HG03025 (cell line): ENCODE results near the gene LRRC40.
"Not testable (repeated sequence)": the region's sequence is repeated elsewhere in the genome, so short reads cannot be mapped to it uniquely, and the experiment has no call there.

ENCODE experiments used
- ATAC-seq: cut with Tn5 transposase; IDR thresholded peaks from one replicate; pipeline ENCODE4 v1.9.1; 2021; ENCODE audit warnings: mild to moderate bottlenecking, moderate library complexity; ENCODE audit not compliant: unreplicated experiment, low FRiP score

The LRRC40 gene

DNA sequence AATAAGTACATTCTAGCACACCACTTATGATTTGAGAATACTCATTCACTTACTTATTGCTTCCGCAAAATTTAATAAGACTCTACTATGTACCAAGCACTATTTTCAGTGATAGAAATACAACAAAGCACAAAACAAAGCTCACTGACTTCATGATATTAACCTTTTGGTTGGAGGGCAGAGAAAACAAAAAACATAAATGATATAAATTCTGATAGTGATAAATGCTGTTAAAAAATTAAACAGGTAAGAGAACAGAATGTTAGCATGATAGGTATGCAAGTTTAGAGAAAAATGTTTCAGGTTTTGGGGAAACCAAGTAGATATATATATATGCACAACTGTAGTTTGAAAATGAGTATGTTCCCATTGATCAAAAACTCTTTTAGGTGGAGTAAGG lies 1.2 kb downstream of the LRRC40 start:
- ATAC-seq: no peak

- ATAC-seq: no peak
Observed at GRCh38 chr1:70202173-70202758, 3.1 kb downstream of the LRRC40 start.

DNA sequence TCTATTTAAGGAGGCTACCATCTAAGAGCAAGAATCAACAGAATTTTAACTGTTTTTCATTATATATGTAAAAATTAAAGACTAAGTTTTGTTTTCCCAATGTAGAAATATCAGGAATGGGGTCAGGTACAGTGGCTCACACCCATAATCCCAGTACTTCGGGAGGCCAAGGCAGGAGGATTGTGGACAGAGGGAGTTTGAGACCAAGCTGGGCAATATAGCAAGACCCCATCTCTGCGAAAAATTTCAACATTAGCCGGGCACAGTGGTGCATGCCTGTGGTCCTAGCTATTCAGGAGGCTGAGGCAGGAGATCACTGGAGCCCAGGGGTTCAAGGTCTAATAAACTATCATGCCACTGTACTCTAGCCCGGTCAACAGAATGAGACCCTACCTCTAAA lies 5.3 kb downstream of the LRRC40 start:
- ATAC-seq: no peak

- ATAC-seq: no peak
Observed at GRCh38 chr1:70196333-70196732, 9.0 kb downstream of the LRRC40 start.

DNA sequence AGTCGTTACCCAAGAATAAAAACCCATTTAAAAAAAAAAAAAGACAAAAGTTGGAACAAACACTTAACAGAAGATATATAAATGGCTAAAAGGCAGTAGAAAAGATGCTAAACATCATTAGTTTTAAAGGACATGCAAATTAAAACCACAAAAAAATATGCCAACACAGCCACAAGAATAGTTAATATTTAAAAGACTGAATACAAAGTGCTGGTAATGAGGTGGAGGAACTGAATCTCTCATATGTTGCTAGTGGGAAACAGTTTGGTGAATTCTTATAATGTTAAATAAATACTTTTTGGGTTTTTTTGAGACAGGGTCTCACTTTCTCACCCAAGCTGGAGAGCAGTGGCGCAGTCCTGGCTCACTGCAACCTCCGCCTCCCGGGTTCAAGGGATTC lies 10.0 kb downstream of the LRRC40 start:
- ATAC-seq: no peak

DNA sequence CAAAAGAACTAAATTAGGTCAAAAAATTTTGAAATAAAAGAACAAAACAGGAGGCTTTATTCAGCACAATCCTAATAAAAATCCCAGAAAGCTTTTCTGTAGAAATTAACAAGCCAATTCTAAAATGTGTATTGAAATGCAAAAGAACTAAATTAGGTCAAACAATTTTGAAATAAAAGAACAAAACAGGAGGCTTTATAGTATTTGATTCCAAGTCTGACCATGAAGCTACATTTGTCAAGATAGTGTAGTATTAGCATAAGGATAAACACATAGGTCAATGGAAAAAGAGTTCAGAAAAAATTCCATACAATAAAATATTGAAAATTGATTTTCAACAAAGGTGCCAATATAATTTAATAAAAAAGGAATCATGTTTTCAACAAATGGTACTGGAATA lies 10.8 kb downstream of the LRRC40 start:
- ATAC-seq: no peak

DNA sequence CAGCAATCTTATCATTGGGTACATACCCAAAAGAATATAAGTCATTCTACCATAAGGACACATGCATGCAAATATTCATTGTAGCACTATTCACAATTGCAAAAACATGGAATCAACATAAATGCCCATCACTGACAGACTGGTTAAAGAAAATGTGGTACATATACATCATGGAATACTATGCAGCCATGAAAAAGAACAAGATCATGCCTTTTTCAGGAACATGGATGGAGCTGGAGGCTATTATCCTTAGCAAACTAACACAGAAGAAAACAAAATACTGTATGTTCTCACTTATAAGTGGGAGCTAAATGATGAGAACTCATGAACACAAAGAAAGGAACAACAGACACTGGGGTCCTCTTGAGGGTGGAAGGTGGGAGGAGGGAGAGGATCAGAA lies 12.9 kb downstream of the LRRC40 start:
- not testable (repeated sequence) for ATAC-seq

DNA sequence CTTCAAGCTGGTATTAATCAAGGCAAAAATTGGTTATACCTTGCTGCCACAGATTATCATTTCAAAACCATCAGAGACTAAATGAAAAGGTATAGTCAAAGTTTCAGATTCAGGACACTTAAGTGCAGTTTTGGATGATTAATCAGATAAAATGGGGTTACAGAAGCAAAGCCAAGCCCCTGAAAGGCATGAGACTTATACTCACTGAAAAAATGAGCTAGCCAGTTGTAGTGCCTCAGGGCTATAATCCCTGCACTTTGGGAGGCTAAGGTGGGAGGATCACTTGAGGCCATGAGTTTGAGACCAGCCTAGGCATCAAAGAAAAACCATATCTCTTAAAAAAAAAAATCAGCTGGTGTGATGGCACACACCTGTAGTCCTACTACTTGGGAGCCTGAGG lies 15.2 kb downstream of the LRRC40 start:
- no peak for ATAC-seq

DNA sequence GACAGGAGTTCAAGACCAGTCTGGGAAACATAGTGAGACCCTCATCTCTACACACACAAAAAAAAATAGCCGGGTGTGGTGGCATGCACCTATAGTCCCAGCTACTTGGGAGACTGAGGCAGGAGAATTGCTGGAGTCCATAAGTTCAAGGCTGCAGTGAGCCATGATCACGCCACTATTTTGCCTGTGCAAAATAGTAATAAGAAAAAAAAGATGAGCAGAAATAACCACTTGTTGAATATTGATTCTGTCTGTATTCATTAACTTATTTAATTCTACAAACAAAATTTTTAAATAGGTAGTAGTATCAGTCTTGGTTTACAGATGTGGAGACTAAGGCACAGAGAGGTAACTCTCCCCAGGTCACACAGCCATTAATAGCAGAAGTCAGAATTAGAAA lies 16.9 kb downstream of the LRRC40 start:
- no peak for ATAC-seq

- not testable (repeated sequence) for ATAC-seq
Observed at GRCh38 chr1:70185181-70185580, 20.2 kb downstream of the LRRC40 start.

DNA sequence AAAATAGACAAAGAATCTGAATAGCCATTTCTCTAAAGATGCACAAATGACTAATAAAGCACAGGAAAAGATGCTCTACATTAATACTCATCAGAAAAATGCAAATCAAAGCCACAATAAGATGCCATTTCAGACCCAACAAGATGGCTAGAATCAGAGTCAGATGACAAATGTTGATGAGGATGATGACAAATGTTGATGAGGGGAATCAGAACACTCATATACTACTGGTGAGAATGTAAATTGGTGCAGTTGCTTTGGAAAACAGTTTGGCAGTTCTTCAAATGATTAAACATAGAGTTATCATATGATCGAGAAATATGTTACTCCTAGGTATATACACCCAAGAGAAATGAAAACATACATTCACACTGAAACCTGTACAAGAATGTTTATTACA lies 33.9 kb downstream of the LRRC40 start:
- ATAC-seq: no peak

DNA sequence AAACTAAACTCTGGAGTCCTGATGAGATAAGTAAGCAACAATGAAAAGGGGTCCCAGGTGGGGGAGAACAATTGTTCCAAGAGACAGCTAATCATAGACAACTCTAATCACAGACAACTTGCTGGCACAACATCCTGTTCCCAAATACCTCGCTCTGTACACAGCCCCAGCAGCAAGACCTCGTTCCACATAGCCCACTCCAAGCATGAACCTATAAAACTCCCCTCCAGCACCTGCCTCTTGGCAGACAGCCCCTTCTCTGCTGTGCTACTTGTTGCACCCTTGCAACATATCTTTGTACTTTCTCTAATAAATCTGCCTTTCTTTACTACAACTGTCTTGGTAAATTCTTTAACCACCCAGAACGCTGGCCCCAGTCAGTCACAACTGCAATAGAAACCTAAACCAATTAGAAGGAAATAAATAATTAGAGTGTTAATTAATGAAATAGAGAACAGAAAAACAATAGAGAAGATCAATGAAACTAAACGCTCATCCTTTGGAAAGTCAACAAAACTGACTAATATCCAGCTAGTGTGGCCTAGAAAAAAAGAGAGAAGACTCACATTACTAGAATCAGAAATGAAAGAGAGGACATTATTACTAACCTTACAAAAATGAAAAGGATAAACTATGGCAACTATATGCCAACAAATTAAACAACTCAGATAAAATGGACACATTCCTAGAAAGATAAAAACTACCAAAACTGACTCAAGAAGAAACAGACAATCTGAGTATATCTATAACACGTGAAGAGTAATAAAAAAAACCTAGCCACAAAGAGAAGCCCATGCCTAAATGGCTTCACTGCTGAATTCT lies 36.1 kb downstream of the LRRC40 start:
- ATAC-seq: no peak

GRCh38 chr1:70168283-70168682 lies 37.1 kb downstream of the LRRC40 start:
- ATAC-seq: no peak

GRCh38 chr1:70164350-70164749 lies 41.0 kb downstream of the LRRC40 start:
- ATAC-seq: no peak

DNA sequence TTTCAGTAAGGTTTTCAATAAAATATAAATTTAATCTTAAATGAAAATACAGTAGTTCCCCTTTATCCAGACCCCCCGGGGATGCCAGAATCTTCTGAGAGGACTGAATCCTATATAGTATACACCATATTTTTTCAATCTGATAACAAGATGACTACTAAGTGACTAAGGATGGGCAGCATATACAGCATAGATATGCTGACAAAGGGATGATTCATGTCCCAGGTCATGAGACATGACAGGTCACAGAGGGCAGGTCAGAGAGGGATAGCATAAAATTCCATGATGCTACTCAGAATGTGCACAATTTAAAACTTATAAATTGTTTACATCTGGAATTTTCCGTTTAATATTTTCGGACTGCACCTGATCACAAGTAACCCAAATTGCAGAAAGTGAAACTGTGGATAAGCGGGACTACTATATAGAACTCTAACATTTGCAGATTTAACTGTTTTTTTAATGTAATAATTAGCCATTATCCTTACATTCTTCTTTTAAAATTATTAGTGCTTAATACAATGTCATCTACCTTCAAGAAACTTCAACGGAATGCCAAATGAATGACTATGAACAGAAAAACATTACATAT lies 48.8 kb downstream of the LRRC40 start:
- no peak for ATAC-seq

GRCh38 chr1:70153739-70154138 lies 51.6 kb downstream of the LRRC40 start:
- no peak for ATAC-seq

DNA sequence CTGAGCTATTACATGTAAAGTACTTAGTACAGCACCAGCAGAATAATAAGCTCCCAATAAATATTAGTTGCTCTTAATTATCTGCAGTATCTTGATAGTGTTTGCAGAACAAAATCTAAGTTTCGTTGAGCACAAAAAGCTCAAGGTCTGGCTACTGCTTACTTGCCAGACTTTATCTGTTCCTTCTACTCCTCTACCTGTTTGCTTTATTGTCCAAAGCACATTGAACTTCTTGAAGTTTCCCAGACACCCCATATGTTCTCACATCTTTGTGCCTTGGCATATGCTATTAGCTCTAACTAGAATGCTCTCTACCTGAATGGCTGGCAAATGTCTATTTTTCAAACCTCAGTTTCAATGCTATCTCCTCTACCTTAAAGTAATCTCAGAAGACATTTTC lies 54.9 kb downstream of the LRRC40 start:
- ATAC-seq: no peak

- no peak for ATAC-seq
Observed at GRCh38 chr1:70146488-70146887, 58.9 kb downstream of the LRRC40 start.

GRCh38 chr1:70143048-70143659 lies 62.2 kb downstream of the LRRC40 start:
- no peak for ATAC-seq

DNA sequence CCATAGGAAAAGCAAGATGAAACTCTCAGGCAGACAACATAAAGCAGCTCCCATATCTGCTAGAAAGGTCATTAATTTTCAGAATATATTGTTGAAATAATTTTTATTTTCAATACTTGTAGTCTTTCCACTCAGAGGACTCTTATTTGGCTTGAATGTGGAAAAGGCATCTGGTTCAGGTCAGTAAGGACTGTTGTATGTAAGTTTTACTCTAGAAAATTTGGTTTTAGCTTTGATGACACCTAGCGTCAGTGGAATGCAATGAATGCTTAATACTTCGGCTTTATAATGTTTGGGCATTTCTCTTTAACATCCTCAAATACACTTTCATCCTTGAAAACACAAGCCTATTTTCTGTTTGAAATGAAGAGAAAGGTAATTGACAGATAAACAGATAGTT lies 63.3 kb downstream of the LRRC40 start:
- ATAC-seq: no peak

GRCh38 chr1:70140894-70141293 lies 64.5 kb downstream of the LRRC40 start:
- ATAC-seq: no peak
